Measurements from ENCODE around the gene EVX1.

The EVX1 gene

GRCh38 chr7:27201580-27202017, 41.0 kb upstream of the EVX1 start:
- no peak overlapping the region for H3K4me3 ChIP-seq (ENCODE audit: low read depth, low read length)
- no peak for TF ChIP-seq CTCF (IDR thresholded peaks at IDR 0.05; ENCODE audit: low read depth, low read length)
- in situ Hi-C loops (cut with HindIII; ENCODE audit: low sequenced_read_pairs) = no loop called here
- DNase-seq (ENCODE audit: low read depth, low spot score) = no peak

GRCh38 chr7:27202018-27202861, 40.4 kb upstream of the EVX1 start:
- in situ Hi-C loops (cut with HindIII; ENCODE audit: low sequenced_read_pairs) = no loop called here
- H3K4me3 ChIP-seq (ENCODE audit: low read depth, low read length) = no peak overlapping the region
- no peak for TF ChIP-seq CTCF (IDR thresholded peaks at IDR 0.05; ENCODE audit: low read depth, low read length)
- no peak for DNase-seq (ENCODE audit: low read depth, low spot score)

DNA sequence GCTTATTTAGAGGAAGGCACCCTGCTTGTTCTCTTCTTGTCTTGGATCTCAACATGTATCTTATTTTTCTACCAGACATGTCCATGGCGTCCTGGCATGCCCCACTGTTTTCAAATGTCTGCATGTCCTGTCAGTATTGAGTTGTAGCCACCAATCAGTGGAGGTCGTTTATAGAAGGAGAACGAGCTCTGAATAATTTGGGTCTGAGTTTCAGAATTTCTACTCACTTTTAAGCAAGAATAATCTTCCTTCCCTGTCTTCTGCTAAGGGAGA, 39.8 kb upstream of the EVX1 start:
- no peak overlapping the region for H3K4me3 ChIP-seq (ENCODE audit: low read depth, low read length)

GRCh38 chr7:27203365-27203953, 39.1 kb upstream of the EVX1 start:
- in situ Hi-C loops (cut with HindIII; ENCODE audit: low sequenced_read_pairs) = no loop called here
- TF ChIP-seq CTCF (IDR thresholded peaks at IDR 0.05; ENCODE audit: low read depth, low read length) = no peak
- DNase-seq (ENCODE audit: low read depth, low spot score) = no peak
- no peak overlapping the region for H3K4me3 ChIP-seq (ENCODE audit: low read depth, low read length)

More for the DNA sequence above, 39.8 kb upstream of the EVX1 start:
- DNase-seq (ENCODE audit: low read depth, low spot score) = no peak
- no peak for TF ChIP-seq CTCF (IDR thresholded peaks at IDR 0.05; ENCODE audit: low read depth, low read length)
- in situ Hi-C loops (cut with HindIII; ENCODE audit: low sequenced_read_pairs) = no loop called here

GRCh38 chr7:27203964-27204594, 38.5 kb upstream of the EVX1 start:
- in situ Hi-C loops (cut with HindIII; ENCODE audit: low sequenced_read_pairs) = no loop called here
- DNase-seq (ENCODE audit: low read depth, low spot score) = no peak
- H3K4me3 ChIP-seq (ENCODE audit: low read depth, low read length) = no peak overlapping the region
- TF ChIP-seq CTCF (IDR thresholded peaks at IDR 0.05; ENCODE audit: low read depth, low read length) = no peak

- no peak overlapping the region for H3K4me3 ChIP-seq (ENCODE audit: low read depth, low read length)
- in situ Hi-C loops (cut with HindIII; ENCODE audit: low sequenced_read_pairs) = no loop called here
Observed at GRCh38 chr7:27204851-27205322, 37.7 kb upstream of the EVX1 start.

More at GRCh38 chr7:27204851-27205322, 37.7 kb upstream of the EVX1 start:
- DNase-seq (ENCODE audit: low read depth, low spot score) = no peak
- no peak for TF ChIP-seq CTCF (IDR thresholded peaks at IDR 0.05; ENCODE audit: low read depth, low read length)

Data from astrocyte of the spinal cord (primary cell).